ENCODE data around the gene TMEM255B. TPM values are rescaled to one million over a fixed set of nuclear protein-coding genes. Genes with fewer than 3 reads are reported as not detected.
"Not testable (repeated sequence)": the region's sequence is repeated elsewhere in the genome, so short reads cannot be mapped to it uniquely, and the experiment has no call there.

Gene TMEM255B
- total RNA-seq, 1 donor from 2014 or later, result 2.9 TPM

DNA sequence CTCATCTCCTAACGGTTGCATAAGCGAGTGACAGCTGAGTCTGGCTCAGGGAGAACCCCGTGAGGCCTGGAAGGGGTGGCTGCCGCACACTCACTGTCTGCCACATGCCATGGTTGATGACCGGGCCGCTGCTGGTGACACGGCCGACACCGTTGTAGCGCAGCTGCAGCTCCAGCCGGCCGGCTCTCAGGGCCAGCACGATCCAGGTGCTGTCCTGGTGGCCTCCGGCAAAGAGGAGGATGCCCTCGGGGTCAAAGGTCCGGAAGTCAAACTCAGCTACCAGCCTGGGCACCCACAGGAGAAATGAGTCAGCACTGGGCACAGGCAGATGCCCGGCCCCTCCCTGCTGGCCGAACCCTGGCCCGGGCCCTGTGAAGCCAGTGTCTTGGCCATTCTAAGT is 73.2 kb downstream of the TMEM255B start:
- intact Hi-C loops (cut with micrococcal nuclease), result no loop called here

DNA sequence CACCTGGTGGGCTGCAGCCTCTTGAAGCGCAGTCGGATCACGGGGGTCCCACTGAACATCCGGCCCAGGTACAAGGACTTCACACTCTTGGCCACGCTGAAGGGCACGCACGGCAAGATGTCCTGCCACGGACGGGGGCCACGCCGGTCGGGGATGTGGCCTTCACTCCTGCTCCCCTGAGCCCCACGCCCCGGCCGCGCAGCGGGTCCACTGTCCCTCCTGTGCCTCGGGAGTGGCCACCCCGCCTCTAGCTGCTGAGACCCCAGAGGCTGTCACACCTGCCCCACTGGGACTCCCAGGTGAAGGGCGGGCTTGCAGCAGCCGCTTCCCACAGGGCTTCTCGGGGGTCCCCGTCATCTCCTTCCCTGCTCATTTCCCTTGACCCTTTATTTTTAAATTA is 73.6 kb downstream of the TMEM255B start:
- intact Hi-C loops (cut with micrococcal nuclease), result no loop called here

DNA sequence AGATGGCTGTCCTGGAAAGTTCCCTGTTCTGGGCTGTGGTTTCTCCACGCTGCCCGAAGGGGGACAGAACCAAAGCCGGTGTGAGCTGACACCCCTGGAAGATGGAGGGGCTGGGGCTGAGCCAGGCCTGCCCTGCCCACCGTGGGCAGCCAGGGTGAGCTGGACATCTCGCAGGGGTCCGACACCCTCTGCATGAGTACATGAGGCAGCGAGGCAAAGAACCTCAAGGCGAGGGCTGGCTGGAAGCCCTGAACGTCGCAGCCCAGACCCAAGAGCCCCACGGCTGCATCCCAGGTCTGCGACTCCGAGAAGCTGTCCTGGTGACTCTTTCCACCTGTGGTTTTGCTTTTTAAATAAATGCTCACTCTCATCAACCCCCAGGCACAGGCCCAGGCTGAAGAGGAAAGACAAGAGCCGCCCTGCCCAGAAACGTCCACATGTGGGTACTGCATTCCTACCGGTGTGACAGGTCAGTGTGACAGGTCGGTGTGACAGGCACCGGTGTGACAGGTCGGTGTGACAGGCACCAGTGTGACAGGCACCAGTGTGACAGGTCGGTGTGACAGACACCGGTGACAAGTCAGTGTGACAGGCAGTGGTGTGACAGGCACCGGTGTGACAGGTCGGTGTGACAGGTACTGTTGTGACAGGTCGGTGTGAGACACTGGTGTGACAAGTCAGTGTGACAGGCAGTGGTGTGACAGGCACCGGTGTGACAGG is 74.2 kb downstream of the TMEM255B start:
- intact Hi-C loops (cut with micrococcal nuclease), result no loop called here

DNA sequence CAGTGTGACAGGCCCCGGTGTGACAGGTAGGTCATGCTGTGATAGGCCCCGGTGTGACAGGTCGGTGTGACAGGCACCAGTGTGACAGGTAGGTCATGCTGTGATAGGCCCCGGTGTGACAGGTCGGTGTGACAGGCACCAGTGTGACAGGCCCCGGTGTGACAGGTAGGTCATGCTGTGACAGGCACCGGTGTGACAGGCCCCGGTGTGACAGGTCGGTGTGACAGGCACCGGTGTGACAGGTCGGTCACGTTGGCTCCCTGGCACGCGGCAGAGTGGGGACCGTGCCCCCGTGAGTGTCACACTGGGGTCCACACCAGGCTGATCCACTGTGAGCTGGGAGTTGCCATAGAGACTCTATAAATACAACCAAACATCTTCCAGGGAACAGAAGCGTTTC is 75.0 kb downstream of the TMEM255B start:
- intact Hi-C loops (cut with micrococcal nuclease), result not testable (repeated sequence)

DNA sequence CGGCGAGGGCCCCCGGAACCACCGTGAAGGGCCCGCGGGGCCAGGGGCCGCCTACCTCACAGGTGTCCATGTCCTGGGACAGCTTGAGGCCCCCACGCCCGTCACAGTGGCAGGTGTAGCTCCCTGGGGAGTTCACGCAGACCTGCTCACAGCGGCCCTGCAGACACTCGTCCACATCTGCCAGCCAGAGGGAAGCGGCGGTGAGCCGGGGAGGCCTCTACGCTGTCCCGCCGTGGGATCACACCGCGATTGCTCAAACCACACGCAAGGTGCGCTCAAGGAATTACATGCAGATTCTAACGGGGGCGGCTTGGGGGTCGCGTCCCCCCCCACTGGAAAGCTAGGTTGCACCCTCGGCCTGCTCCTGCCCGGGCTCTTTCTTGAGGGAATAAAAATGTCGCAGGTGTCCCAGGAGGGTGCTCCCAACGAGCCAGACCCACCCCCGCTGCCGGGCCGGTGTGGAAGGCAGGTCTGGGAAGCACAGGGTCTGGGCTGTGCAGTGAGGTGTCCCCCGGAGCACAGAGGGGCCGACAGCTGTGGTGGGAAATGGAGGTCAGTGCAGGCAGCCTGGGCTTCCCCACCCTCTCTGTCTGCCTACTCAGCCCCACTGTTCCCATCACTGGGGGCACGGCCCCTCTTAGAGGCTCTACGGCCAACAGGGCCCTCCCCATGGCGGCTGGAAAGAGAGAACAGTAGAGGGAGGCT is 75.6 kb downstream of the TMEM255B start:
- intact Hi-C loops (cut with micrococcal nuclease), result no loop called here

DNA sequence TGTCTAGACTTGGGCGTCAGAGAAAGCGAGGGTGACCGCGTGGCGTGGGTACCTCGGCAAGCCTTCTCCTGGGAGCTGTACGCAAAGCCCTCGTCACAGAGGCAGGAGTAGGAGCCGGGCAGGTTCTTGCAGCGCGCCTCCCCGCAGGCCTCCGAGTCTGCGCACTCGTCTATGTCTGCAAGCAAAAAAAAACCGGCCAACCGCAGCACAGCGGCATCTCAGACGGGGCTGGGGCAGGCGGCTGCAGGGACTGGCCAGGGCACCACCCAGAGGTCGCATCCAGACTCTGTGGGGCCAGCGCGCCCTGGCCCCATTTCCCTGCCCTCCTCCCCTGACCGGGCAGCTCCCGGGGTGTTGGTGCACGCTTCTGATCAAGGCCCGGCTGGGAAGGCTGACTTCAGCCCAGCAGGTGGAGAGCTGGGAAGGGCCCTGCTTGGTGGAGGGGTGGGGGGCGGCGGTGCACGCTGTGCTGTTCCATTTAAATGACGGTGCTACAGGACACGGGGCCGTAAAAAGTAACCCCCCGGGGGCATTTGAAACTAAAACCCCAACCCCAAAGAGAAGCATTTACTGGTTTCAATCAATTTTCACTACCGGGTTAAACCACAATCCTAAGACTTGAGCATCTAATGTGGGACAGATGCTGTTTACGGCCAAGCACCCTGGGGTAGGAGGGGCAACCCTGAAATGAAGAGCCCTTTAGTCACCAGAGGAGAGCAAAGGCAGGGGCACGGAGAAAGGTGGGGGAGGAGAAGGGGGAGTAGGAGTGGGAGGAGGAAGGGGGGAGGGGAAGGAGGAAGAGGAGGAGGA is 76.6 kb downstream of the TMEM255B start:
- intact Hi-C loops (cut with micrococcal nuclease), result no loop called here

DNA sequence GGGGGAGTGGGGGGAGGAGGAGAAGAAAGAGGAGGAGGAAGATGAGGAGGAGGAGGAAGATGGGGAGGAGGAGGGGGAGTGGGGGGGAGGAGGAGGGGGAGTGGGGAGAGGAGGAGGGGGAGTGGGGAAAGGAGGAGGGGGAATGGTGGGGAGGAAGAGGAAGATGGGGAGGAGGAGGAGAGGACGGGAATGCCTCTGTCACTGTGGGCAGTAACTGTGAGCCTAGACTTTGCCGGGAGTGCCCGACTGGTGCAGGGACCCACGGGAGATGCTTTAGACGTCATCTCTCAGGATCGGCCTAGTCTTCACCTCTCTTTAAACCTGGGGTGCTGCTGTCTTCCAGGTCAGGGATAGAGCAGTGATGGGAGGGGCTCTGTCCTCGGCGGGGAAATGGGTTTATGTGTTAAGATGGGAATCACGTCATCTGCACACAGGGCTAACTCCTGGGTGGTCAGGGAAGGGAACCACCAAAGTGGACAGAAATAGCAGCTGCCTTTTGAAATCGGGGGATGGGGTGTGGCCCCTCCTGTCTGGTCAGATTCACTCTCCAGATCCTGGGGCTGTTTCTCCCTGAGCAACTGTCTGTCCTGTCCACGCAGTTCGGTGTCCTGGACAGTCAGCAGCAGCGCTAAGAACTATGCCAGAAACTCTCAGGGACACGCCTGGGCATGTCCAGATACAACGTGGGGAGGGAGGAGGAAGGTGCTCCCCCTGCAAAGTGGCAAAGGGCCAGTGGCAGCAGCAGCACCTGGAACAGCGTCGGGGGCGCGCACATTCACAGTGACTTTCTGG is 77.9 kb downstream of the TMEM255B start:
- intact Hi-C loops (cut with micrococcal nuclease), result no loop called here

DNA sequence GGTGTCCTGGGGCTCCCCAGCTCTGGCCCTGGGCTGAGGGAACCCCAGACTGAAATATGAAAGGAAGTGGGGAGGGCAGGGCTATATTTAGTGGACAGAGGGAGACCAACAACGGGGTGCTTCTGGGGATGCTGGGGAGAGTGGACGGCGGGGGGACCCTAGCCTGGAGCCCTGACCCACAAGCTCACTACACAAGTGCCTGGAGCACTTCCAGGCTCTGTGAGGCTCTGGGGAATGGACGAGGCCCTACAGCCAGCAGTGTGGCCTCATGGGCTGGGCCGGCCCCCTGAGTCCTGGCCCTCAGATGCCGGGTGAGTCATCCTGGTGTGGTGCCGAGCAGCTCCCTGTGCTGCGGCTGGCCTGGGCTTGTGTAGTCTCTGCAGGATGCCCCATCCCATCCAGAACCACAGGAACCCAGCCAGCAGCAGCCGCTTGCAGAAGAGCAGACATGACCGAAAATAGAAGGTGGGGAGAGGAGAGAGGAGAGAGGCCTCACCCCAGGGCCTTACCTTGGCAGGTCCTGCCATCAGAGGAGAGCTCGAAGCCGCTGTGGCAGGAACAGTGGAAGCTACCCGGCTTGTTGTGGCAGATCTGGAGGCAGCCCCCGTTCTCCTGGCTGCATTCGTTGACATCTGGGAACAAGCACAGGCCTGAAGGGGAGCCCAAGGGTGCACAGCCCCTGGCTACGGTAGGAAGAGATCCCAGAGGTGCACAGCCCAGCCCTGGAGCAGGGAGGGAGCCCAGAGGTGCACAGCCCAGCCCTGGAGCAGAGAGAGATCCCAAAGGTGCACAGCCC is 78.7 kb downstream of the TMEM255B start:
- intact Hi-C loops (cut with micrococcal nuclease), result no loop called here

DNA sequence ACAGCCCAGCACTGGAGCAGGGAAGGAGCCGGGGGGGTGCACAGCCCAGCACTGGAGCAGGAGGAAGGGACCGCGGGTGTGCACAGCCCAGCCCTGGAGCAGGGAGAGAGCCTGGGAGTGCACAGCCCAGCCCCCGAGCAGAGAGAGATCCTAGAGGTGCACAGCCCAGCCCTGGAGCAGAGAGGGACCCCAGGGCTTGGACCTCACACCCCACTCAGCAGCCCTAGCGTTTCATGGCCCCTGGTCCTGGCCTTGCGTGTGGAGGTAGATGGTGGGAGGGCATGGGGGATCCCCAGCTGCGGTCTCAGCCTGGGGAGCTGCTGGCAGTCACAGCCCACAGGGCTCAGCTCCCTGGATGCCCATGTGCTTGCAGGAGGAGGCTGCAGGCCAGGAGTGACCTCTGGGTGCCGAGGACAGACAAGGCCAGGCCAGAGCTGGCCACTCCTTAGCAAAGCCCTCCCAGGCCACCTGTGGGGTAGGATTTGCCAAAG is 79.7 kb downstream of the TMEM255B start:
- intact Hi-C loops (cut with micrococcal nuclease), result no loop called here

DNA sequence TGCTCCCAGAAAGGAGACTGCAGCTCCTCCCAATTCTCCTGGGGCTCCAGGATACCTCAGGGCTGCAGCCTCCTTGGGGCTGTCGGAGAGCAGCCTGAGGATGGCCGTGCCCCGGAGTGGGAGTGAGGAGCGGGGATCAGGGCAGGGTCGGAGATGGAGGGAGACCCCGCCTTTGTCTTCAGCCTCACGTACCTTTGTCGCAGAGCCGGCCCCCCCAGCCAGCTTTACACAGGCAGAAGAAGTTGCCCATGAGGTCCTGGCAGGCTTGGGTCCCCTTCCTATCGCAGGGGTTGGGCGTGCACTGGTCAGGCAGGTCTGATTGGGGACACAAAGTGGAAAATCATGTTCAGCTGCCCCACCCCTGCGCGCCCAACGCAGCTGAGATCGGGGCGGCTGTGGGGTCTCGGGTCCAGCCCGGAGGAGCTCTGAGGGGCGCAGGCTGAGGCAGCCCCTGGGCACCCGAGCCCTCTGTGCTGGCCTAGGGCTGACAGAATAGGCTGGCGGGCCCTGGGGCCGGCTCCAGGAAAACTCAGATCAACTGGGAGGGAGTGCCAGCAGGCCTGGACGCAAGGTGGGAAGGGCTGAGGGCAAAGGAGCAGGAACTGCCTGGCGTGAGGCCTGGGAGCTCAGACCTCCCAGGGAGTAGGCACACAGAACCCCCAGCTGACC is 80.6 kb downstream of the TMEM255B start:
- intact Hi-C loops (cut with micrococcal nuclease), result no loop called here

DNA sequence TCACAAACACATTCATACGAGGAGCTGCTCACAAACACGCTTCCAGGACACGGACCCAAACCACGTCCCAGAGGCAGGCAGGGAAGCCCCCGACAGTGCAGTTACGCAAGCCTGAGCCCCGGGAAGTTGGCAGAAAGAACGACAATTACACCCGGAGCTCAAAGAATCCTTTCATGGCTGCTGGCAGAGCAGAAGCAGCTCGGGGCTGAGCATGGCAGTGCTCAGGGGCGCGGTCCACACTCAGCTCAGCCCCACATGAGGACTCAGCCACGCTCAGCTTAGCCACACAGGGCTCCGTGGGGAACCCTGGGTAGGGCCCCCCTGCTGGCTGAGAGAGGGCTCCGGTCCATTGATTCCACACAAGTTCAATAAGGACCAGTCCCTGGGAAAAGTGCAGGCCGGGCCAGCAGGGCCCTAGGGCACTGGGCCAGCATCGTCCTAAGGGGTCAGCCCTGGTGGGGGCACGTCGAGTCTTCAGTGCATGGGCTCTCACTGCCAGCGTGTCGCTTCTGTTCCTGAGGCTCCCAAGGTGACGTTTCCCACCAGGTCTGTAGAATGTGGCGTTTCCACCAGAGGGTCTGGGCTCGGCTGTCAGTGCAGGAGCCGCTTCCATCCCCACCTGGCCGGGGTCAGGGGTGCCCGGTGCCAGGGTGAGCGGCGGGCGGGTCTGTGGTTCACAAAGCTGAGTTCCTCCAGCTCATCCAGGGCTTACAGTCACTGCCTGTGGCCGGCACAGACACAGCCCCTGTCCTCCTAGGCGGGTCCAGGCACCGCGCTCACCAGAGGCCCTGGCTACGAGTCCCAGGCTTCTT is 81.7 kb downstream of the TMEM255B start:
- intact Hi-C loops (cut with micrococcal nuclease), result no loop called here

DNA sequence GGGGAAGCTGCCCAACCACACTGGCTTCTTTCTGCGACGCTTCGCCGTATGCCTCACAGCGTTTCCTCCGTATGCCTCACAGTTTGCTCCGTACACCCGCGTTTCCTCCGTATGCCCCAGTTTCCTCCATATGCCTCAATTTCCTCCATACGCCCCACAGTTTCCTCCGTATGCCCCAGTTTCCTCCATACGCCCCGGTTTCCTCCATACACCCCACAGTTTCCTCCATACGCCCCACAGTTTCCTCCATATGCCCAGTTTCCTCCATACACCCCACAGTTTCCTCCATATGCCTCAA is 82.3 kb downstream of the TMEM255B start:
- intact Hi-C loops (cut with micrococcal nuclease), result no loop called here

DNA sequence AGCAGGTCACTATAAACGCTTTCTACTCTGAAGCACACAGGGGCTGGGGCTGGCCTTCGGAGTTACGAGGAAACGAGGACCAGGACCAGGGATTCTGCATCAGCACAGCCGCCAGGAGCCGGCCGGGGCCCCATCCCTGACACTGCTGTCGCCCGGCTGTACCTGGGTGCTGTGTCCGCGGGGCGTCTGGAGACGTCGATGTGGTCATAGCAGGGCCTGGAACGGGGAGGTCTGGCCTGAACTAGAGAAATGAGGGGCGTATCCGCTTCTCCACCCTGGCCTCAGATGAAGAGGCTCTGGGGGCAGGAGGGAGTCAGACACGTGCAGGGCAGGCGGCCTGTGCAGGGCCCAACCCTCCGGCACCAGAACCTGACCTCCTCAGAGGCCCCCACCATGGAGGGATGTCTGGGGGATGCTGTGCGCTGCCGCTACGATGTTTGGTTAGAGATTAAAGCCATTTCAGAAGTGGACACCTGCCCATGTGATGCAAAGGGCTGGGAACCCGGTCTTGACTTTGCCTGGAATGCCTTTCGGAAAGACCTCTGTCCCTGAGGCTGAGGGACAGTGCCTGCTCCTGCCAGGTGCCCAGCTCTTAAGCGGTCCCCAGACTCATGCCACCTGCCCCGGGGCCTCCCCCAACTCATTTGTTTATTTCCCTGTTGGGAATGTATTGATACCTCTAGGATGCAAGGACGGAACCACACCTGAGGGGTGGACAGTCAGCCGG is 83.5 kb downstream of the TMEM255B start:
- intact Hi-C loops (cut with micrococcal nuclease), result no loop called here

DNA sequence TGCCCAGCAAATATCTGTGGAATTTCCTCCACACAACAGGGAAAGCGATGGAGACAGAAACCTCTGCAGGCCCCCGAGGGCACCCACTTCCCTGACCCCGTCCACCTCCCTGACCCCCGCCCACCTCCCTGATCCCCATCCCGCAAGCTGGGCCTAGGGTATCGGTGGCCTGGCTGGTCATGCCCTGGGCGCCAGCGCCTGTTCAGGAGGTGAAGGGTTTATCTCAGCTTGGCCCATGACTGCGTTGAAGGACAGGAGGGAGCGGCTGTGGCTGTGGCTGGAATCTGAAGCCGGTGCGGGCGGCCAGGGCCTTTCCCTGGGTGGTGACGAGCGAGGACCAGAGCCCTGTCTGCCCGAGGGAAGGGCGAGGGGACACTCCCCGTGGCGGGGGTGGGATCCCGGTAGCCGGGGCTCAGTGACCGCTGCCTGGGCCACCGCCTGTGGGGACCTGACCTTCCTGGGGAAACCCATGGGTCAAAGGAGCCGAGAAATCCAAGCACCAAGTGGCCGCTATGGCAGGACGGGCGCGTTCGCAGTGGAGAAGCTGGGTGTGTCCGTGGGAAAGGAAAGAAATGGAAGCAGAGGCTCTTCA is 84.1 kb downstream of the TMEM255B start:
- intact Hi-C loops (cut with micrococcal nuclease), result no loop called here

DNA sequence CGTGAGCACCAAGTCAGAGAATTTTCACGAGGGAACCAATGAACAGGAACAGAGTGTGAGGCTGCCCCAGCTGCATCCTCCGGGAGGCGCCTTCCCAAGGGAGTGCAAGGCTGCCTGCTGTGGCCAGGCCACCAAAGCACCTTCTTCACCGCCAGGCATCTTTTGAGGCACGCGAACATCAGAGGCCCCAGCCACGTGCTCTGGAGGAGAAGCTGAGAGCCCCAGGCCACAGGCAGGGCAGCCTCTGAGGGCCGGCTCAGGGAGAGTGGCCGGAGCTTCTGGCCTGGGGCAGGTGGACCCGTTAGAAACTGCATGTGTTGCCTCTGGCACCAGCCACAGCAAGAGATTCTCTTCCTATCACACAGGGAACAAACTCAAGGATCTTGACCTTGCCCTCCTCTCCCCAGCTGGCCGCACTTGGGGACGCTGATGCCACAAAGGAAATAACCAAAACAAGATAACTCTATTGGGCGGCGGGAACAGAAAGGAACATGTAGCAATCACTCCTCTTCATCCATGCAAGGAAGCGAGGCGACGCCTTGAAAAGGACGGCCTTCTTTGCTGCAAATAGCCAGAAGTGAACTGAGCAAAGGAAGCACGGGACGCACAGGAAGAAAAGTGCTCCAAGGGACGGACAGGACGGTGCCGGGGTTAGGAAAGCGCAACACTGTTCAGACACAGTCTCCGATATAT is 85.0 kb downstream of the TMEM255B start:
- intact Hi-C loops (cut with micrococcal nuclease), result no loop called here

DNA sequence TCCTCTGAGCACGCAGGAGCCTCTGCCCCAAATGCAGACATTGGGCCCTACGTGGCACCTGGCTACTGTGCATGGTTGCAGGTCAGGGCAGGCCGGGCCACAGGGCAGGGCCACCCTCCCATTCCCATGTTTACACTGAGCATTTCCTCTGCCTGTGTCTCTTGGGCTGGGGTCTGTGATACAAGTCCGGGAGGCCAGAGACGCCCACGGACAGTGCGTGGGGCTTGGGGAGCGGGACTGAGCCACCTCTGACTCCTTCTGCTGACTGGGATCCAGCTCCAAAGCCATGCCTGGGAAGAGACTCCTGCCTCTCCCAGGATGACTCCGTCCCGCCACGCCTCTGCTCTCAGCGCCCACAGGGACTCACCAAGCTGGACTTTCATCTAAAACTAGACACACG is 86.0 kb downstream of the TMEM255B start:
- intact Hi-C loops (cut with micrococcal nuclease), result no loop called here

Measured in T-helper 2 cell treated with Interferon-gamma antibody and Interleukin-4, amounts not matched to agents 100 ng/mL and 5 ng/mL, for 36 hours (primary cell).